ENCODE results near the gene ANAPC4.

- TF ChIP-seq SP1 (IDR thresholded peaks at IDR 0.05) (no peak), ELF4 (IDR thresholded peaks at IDR 0.05) (no peak), FOXK2 (IDR thresholded peaks at IDR 0.05) (no peak), HDGF (IDR thresholded peaks at IDR 0.05; ENCODE audit: borderline replicate concordance) (no peak), BHLHE40 (IDR thresholded peaks at IDR 0.05; ENCODE audit: borderline replicate concordance) (no peak), ZNF384 (IDR thresholded peaks at IDR 0.05) (no peak), LEF1 (IDR thresholded peaks at IDR 0.05; ENCODE audit: borderline replicate concordance) (no peak)
Measured at GRCh38 chr4:25378437-25378743, 1.3 kb downstream of the ANAPC4 start.

All from HEK293T (cell line).